ENCODE results near the gene ENOX1.

Gene ENOX1

DNA sequence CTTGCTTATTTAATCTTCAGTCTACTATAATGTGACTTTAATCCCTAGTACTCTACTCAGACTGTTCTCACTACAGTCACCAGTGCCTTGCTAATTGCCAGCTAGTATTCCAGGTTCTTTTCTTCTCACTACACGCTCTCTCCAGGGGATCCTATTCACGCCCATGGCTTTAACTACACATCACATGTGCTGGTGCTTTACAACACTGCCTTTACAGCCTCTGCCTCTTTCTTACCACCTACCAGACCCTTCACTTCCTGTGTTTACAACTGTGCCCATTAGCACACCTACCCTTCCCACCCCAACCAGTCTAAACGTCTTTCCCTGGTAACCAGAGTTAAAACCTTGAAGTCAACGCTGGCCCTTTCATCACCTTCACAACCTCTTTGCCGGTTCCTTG is 513.9 kb downstream of the ENOX1 start:
- Histone ChIP-seq H3K4me3 (no peak overlapping the region), H3K27ac (no peak overlapping the region), H3K27me3 (no peaks in the 10 kb centered on the region), H3K9me3 (no peaks in the 10 kb centered on the region), H3K4me1 (peaks cover 0 to 13% (median 3%) of the 10 kb centered on the region in 4 donors), H3K36me3 (no peaks in the 10 kb centered on the region)
- TF ChIP-seq, protein P1, sequence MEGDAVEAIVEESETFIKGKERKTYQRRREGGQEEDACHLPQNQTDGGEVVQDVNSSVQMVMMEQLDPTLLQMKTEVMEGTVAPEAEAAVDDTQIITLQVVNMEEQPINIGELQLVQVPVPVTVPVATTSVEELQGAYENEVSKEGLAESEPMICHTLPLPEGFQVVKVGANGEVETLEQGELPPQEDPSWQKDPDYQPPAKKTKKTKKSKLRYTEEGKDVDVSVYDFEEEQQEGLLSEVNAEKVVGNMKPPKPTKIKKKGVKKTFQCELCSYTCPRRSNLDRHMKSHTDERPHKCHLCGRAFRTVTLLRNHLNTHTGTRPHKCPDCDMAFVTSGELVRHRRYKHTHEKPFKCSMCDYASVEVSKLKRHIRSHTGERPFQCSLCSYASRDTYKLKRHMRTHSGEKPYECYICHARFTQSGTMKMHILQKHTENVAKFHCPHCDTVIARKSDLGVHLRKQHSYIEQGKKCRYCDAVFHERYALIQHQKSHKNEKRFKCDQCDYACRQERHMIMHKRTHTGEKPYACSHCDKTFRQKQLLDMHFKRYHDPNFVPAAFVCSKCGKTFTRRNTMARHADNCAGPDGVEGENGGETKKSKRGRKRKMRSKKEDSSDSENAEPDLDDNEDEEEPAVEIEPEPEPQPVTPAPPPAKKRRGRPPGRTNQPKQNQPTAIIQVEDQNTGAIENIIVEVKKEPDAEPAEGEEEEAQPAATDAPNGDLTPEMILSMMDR (IDR thresholded peaks at IDR 0.05), result no peak
- DNase-seq, result no peak
- intact Hi-C loops (cut with DNase I; ENCODE audit: low total_unique reads), result no loop called here

DNA sequence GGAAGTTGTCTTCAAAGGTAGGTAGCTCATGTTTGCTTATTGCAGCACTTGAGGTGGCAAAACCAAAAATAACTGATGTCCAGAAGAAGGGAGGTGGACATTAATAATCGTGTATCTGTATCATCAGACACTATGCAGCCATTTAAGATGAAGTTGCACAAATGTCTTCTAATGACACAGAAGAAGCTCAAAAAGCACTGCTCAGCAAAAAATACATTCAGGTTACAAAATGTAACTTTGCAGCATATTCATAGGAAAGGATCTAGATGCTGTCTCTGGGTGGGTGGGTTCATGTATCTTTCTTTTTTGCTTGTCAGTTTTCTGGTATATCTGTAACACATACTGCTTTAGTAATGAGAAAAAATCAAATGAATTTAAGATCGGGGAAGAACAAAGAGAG is 515.6 kb downstream of the ENOX1 start:
- H3K36me3 ChIP-seq, result no peaks in the 10 kb centered on the region

DNA sequence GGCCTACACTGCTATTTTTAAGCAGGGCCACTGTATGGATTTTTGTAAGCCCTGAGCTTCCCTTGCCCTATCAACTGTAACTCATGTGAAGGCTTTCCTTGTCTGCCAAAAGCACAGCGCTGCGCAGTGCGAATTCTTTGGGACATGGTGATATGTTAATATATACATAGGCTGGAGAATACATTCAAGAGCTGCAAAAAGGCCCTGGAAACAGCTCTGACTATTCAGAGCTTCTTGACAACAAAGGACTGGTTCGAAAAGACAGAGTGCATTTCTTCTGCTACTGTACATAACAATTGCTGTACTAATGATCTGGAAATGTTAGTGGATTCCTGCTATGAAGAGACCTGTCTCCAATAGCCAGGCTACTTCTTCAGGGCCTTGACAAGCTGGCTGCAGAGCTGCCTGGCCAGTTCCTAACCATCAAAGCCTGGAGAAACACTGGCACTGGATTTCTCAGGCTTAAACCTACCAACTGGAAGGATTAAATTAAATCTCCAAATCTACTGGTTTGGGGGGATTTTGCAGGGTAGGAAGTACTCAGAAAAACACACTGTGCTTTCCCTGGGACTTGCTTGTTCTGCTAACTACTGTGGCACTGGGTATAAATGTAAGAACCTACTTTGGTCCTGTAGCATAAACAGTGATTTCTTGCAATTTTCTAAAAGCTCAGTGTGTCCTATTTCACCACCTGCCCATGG is 516.5 kb downstream of the ENOX1 start:
- Histone ChIP-seq H3K4me3 (no peak overlapping the region), H3K4me1 (peaks cover 0 to 13% (median 3%) of the 10 kb centered on the region in 4 donors), H3K36me3 (no peaks in the 10 kb centered on the region), H3K27me3 (no peaks in the 10 kb centered on the region), H3K9me3 (no peaks in the 10 kb centered on the region), H3K27ac (no peak overlapping the region)
- DNase-seq, result no peak
- TF ChIP-seq, protein P1 (IDR thresholded peaks at IDR 0.05), result no peak
- intact Hi-C loops (cut with DNase I; ENCODE audit: low total_unique reads), result no loop called here

More for the DNA sequence above, 515.6 kb downstream of the ENOX1 start:
- Histone ChIP-seq H3K4me1 (peaks cover 0 to 13% (median 3%) of the 10 kb centered on the region in 4 donors), H3K4me3 (no peak overlapping the region), H3K27me3 (no peaks in the 10 kb centered on the region), H3K27ac (no peak overlapping the region), H3K9me3 (no peaks in the 10 kb centered on the region)
- no peak for DNase-seq
- TF ChIP-seq, protein P1 (IDR thresholded peaks at IDR 0.05), result no peak
- intact Hi-C loops (cut with DNase I; ENCODE audit: low total_unique reads), result no loop called here

GRCh38 chr13:43269037-43269481 is 517.7 kb downstream of the ENOX1 start:
- no peak overlapping the region for H3K27ac ChIP-seq
- TF ChIP-seq, protein P1 (IDR thresholded peaks at IDR 0.05), result no peak
- no peak for DNase-seq
- intact Hi-C loops (cut with DNase I; ENCODE audit: low total_unique reads), result no loop called here
- H3K27me3 ChIP-seq, result no peaks in the 10 kb centered on the region
- H3K36me3 ChIP-seq, result no peaks in the 10 kb centered on the region
- H3K4me1 ChIP-seq, result peaks cover 0 to 13% (median 3%) of the 10 kb centered on the region in 4 donors
- H3K4me3 ChIP-seq, result no peak overlapping the region
- H3K9me3 ChIP-seq, result no peaks in the 10 kb centered on the region

GRCh38 chr13:43268632-43269031 is 518.1 kb downstream of the ENOX1 start:
- intact Hi-C loops (cut with DNase I; ENCODE audit: low total_unique reads), result no loop called here
- Histone ChIP-seq H3K27me3 (no peaks in the 10 kb centered on the region), H3K36me3 (no peaks in the 10 kb centered on the region), H3K4me3 (no peak overlapping the region), H3K4me1 (peaks cover 0 to 13% (median 3%) of the 10 kb centered on the region in 4 donors), H3K27ac (no peak overlapping the region), H3K9me3 (no peaks in the 10 kb centered on the region)
- TF ChIP-seq, protein P1 (IDR thresholded peaks at IDR 0.05), result no peak
- DNase-seq, result no peak

Measured in tibial artery (tissue), 4 donors.